GM12873 (cell line): ENCODE results near the gene RRN3.

ENCODE experiments used
- TF ChIP-seq, protein P1 (sequence below): IDR thresholded peaks from 2 replicates; pipeline ENCODE4 v1.5.1; 2012; ENCODE audit warnings: low read depth, mild to moderate bottlenecking, moderate library complexity, low read length, control low read depth; ENCODE audit not compliant: insufficient read depth; ENCODE audit errors: missing control alignments

Gene RRN3

DNA sequence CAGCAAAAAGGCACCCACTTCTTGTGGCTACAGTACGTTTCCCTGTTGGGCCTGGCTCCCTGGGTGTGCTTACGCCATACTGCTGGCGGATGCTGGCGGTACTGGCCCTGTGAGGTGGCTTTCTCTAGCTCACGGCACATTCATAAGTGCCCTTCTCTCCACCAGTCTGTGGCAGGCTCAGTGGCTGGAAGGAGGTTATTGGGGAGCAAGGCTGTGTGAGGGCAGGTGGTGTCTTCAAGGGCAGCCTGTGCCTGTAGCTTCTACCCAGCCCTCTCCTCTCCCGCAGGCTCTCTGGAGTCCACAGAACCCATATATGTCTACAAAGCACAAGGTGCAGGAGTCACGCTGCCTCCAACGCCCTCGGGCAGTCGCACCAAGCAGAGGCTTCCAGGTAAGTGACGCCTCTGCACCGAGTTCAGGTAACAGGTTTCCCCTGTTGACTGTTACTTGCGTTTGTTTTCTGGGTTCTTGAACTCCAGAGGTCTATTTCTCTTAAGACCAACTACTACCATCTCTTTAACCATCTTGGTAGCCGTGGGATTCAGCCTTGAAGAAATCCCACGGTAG lies 58.8 kb downstream of the RRN3 start:
- TF ChIP-seq, protein P1, sequence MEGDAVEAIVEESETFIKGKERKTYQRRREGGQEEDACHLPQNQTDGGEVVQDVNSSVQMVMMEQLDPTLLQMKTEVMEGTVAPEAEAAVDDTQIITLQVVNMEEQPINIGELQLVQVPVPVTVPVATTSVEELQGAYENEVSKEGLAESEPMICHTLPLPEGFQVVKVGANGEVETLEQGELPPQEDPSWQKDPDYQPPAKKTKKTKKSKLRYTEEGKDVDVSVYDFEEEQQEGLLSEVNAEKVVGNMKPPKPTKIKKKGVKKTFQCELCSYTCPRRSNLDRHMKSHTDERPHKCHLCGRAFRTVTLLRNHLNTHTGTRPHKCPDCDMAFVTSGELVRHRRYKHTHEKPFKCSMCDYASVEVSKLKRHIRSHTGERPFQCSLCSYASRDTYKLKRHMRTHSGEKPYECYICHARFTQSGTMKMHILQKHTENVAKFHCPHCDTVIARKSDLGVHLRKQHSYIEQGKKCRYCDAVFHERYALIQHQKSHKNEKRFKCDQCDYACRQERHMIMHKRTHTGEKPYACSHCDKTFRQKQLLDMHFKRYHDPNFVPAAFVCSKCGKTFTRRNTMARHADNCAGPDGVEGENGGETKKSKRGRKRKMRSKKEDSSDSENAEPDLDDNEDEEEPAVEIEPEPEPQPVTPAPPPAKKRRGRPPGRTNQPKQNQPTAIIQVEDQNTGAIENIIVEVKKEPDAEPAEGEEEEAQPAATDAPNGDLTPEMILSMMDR: no peak

DNA sequence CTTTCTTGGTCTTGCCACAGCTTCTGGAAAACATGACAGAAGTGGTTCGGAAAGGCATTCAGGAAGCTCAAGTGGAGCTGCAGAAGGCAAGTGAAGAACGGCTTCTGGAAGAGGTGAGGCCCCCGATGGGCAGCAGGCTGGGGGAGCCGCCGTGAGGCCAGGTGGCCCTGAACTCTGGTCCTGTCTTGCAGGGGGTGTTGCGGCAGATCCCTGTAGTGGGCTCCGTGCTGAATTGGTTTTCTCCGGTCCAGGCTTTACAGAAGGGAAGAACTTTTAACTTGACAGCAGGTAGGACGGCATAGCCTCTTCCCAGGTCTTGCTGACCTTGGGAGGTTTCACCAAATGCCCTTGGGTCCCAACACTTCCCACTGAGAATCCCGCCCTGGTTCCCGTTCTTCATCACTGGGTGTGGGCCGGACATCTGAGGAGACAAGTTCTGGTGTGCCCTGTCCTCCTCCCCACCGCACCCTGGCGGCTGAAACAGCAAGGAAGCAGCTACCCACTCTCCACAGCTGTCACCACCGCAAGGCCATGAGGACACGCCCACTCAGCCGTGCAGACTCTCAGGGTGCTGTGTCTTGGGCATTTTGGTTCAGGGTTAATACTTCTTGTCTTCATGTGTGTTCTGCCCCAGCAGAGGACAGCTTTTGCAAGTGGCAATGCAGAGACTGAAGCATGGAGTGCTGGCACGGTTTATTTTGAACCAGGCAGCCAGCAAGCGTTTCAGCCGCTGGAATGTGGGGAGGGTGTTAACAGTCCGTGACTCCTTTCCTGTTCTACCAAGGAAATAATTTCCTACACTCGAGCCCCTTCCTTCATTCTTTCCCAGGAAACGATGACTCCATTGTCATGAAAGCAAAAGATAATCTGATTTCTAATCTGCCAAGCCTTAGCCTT lies 59.6 kb downstream of the RRN3 start:
- TF ChIP-seq, protein P1: no peak

DNA sequence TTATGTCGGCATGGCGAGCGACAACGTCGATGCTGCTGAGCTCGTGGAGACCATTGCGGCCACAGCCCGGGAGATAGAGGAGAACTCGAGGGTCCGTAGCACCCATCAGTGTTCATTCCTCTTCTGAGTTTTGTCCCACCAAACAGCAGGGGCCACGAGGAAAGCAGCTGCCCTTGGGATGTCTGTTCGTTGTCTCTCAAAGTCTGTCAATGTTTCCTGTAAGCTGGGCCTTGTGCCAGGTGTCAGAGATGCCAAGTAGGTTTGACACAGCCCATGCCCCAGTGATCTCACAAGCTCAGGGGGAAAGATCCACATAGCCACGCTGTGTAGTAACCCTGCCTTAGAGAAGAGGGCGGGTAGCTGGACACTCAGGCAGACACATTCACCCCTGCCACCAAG lies 60.8 kb downstream of the RRN3 start:
- TF ChIP-seq, protein P1: no peak

DNA sequence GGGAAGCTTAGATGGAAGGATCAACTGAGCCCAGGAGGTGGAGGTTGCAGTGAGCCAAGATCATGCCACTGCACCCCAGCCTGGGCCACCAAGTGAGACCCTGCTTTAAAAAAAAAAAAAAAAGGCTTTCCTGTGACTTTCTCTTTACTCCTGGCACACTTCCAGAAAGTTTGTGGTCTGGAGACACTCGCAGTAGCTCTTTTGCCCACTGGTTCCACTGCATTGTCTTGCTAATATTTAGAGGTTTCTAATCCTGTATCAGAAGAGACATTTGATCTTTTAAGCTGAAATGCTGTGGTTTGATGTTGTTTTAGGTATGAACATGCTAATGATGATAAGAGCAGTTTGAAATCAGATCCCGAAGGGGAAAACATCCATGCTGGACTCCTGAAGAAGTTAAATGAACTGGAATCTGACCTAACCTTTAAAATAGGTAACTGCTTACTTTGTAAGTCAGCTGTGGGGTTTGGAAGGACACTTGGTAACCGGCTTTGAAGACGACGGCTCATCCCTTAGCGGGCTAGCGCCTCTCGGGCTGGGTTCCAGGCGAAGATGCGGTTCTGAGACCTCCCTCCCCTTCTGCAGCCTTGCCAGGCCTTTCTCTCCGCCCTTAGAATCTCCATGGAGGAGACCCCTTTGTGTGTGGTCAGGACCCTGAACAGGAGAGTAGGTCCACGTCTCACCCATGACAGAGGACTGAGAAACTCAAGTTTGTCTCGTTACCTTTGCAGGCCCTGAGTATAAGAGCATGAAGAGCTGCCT lies 61.3 kb downstream of the RRN3 start:
- TF ChIP-seq, protein P1: no peak

DNA sequence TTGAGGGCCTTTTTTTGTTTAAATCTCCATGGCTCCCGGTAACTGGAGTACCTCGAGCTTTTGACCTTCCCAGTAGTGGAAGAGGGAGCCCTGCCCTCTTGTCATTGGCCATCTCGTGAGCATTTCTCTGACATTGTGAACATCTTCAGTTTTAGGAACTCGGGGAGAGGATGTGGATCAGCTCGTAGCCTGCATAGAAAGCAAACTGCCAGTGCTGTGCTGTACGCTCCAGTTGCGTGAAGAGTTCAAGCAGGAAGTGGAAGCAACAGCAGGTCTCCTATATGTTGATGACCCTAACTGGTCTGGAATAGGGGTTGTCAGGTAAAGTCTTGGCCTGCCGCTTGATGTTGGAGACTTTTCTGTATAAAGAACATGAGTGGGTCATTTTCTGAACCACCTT lies 62.5 kb downstream of the RRN3 start:
- TF ChIP-seq, protein P1: no peak

DNA sequence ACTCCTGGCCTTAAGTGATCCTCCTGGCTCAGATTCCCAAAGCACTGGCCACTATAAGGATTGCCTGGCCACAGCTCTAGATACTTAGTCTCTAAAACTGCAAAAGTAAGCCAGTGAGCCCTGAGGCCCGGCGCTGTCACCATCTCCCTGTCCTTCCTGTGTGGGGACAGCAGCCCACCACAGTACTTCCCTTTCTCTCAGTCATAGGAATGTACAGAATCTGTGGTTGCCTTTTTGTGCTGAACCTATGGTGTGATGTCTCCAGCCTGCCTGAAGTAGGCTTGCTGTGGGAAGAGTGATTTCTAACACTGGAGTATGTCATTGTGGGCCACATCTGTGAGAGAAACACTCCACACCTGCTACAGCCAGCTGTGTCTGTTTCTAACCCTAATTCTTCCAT lies 62.9 kb downstream of the RRN3 start:
- TF ChIP-seq, protein P1: no peak

DNA sequence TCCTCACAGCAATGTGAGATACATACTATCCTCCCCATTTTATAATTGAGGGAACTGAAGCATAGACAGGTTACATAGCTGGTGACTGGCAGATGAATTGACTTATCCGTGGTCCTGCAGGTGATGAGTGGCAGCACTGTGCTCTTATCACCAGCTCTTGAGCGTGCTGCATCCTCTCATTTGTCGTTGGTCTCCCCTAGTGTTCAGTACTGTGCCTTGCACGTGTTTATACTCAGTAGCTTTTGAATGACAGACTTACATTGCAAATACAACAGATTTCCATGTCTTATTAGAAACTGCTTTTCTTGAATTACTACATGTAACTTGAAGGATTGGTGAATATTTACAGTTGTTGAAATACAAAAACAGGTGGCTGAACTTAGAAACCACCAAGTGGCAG lies 71.9 kb downstream of the RRN3 start:
- TF ChIP-seq, protein P1: peak; percentile 61
